Vagina (tissue), 2 donors: ENCODE measurements around the gene CTCFL. TPM values are rescaled to one million over a fixed set of nuclear protein-coding genes. Genes with fewer than 3 reads are reported as not detected.

Experiments
- DNase-seq, 2 donors: peaks; one replicate each; pipeline ENCODE4 v3.0.0-alpha.2; 2017; ENCODE audit errors: extremely low spot score in 2 of 2
- H3K27ac ChIP-seq: fragments of 200-600 bp; sonication (generic); one replicate; pipeline ENCODE4 v1.5.1; 2019
- H3K27me3 ChIP-seq: fragments of 200-600 bp; sonication (generic); one replicate; pipeline ENCODE4 v1.5.1; 2019
- H3K36me3 ChIP-seq, 2 donors: fragments of 200-600 bp; sonication (generic); one replicate each; pipeline ENCODE4 v1.5.1; 2017 to 2019
- H3K4me1 ChIP-seq: fragments of 200-600 bp; sonication (generic); one replicate; pipeline ENCODE4 v1.5.1; 2019
- H3K4me3 ChIP-seq, 2 donors: fragments of 200-600 bp; sonication (generic); 1 replicate in 1 of 2; 2 replicates in 1 of 2; pipeline ENCODE4 v1.5.1; 2016 to 2019
- H3K9me3 ChIP-seq: fragments of 200-600 bp; sonication (generic); one replicate; pipeline ENCODE4 v1.5.1; 2019
- CTCF ChIP-seq, 3 experiments: fragments of 450-650 bp in 2 of 3; fragments of 200-600 bp in 1 of 3; sonication (generic) in 1 of 3; IDR thresholded peaks; one replicate each; pipeline ENCODE4 v1.5.1; 2017 to 2019; ENCODE audit warnings: antibody characterized with exemption in 3 of 3, mild to moderate bottlenecking in 2 of 3, moderate library complexity in 2 of 3
- POLR2A ChIP-seq, 2 donors: fragments of 450-650 bp; IDR thresholded peaks; one replicate each; pipeline ENCODE4 v1.6.1; 2017; ENCODE audit warnings: antibody characterized with exemption in 2 of 2, mild to moderate bottlenecking in 2 of 2, moderate library complexity in 2 of 2
- POLR2AphosphoS5 ChIP-seq, 2 donors: sonication (generic); formaldehyde crosslinking; IDR thresholded peaks; one replicate each; pipeline ENCODE4 v1.9.0; 2017; ENCODE audit warnings: antibody characterized with exemption in 2 of 2, mild to moderate bottlenecking in 2 of 2, low read depth in 1 of 2; ENCODE audit not compliant: insufficient read depth in 1 of 2
- intact Hi-C: fragments of 100-400 bp; cut with DNase I; formaldehyde crosslinking; loops from one replicate; pipeline ENCODE4 v1.15.1; 2023
- total RNA-seq: library from RNA; depleted of rRNA; stranded (reverse); fragments of >200 nt; gene quantifications from one replicate; pipeline ENCODE4 v1.2.3, GENCODE V29; 2016

The CTCFL gene
- total RNA-seq, 1 donor from 2014 or later = not detected

- Histone ChIP-seq H3K9me3 (no peaks in the 10 kb centered on the region), H3K36me3 (no peaks in the 10 kb centered on the region), H3K4me3 (no peak overlapping the region), H3K4me1 (no peaks in the 10 kb centered on the region), H3K27ac (no peak overlapping the region), H3K27me3 (no peaks in the 10 kb centered on the region)
- TF ChIP-seq POLR2AphosphoS5 (IDR thresholded peaks at IDR 0.05; ENCODE audit: insufficient read depth in 1 of 2, low read depth in 1 of 2) = no peak
- TF ChIP-seq CTCF (IDR thresholded peaks at IDR 0.05) = no peak
- TF ChIP-seq POLR2A (IDR thresholded peaks at IDR 0.05) = no peak
- intact Hi-C loops = no loop called here
- DNase-seq = no peak
Observed at GRCh38 chr20:57570145-57570850, 45.4 kb upstream of the CTCFL start.

GRCh38 chr20:57568960-57569359 lies 44.0 kb upstream of the CTCFL start:
- intact Hi-C loops = no loop called here
- Histone ChIP-seq H3K27ac (no peak overlapping the region), H3K27me3 (no peaks in the 10 kb centered on the region), H3K4me3 (no peak overlapping the region), H3K9me3 (no peaks in the 10 kb centered on the region), H3K4me1 (no peaks in the 10 kb centered on the region), H3K36me3 (no peaks in the 10 kb centered on the region)
- DNase-seq = no peak
- no peak for TF ChIP-seq POLR2AphosphoS5 (IDR thresholded peaks at IDR 0.05; ENCODE audit: insufficient read depth in 1 of 2, low read depth in 1 of 2)
- TF ChIP-seq CTCF (IDR thresholded peaks at IDR 0.05) = no peak
- no peak for TF ChIP-seq POLR2A (IDR thresholded peaks at IDR 0.05)

- TF ChIP-seq CTCF (IDR thresholded peaks at IDR 0.05) = no peak
- no peak for TF ChIP-seq POLR2AphosphoS5 (IDR thresholded peaks at IDR 0.05; ENCODE audit: insufficient read depth in 1 of 2, low read depth in 1 of 2)
- TF ChIP-seq POLR2A (IDR thresholded peaks at IDR 0.05) = no peak
- no peak for DNase-seq
- Histone ChIP-seq H3K27ac (no peak overlapping the region), H3K27me3 (no peaks in the 10 kb centered on the region), H3K4me1 (no peaks in the 10 kb centered on the region), H3K4me3 (no peak overlapping the region), H3K9me3 (no peaks in the 10 kb centered on the region), H3K36me3 (no peaks in the 10 kb centered on the region)
- intact Hi-C loops = no loop called here
Observed at GRCh38 chr20:57568088-57568896, 43.4 kb upstream of the CTCFL start.

GRCh38 chr20:57567471-57568079 lies 42.6 kb upstream of the CTCFL start:
- Histone ChIP-seq H3K9me3 (no peaks in the 10 kb centered on the region), H3K27me3 (no peaks in the 10 kb centered on the region), H3K27ac (no peak overlapping the region), H3K36me3 (no peaks in the 10 kb centered on the region), H3K4me1 (no peaks in the 10 kb centered on the region), H3K4me3 (no peak overlapping the region)
- no peak for DNase-seq
- intact Hi-C loops = no loop called here
- no peak for TF ChIP-seq POLR2AphosphoS5 (IDR thresholded peaks at IDR 0.05; ENCODE audit: insufficient read depth in 1 of 2, low read depth in 1 of 2)
- TF ChIP-seq CTCF (IDR thresholded peaks at IDR 0.05) = no peak
- TF ChIP-seq POLR2A (IDR thresholded peaks at IDR 0.05) = no peak
